RWPE2 (cell line): Measurements from ENCODE around the gene CD2AP.
"Not testable (repeated sequence)": the region's sequence is repeated elsewhere in the genome, so short reads cannot be mapped to it uniquely, and the experiment has no call there.

Experiments
- ATAC-seq: fragments of 200-7000 bp; cut with Tn5 transposase; 3 replicates; pipeline ENCODE4 v1.9.1; 2021; ENCODE audit warnings: low read depth
- DNase-seq: peaks from one replicate; pipeline ENCODE4 v3.0.0-alpha.2; 2020; ENCODE audit warnings: low spot score
- H3K27ac ChIP-seq: fragments of 450-650 bp; 2 replicates; pipeline ENCODE4 v1.5.1; 2017; ENCODE audit warnings: mild to moderate bottlenecking; ENCODE audit not compliant: poor library complexity, severe bottlenecking
- H3K27me3 ChIP-seq: fragments of 250-450 bp; sonication (Bioruptor Pico); 2 replicates; pipeline ENCODE4 v1.5.1; 2021; ENCODE audit warnings: mild to moderate bottlenecking, moderate library complexity; ENCODE audit not compliant: insufficient read depth, poor library complexity, severe bottlenecking
- H3K36me3 ChIP-seq: fragments of 250-450 bp; sonication (Bioruptor Pico); 2 replicates; pipeline ENCODE4 v1.5.1; 2020; ENCODE audit warnings: low read depth, mild to moderate bottlenecking, moderate library complexity
- H3K4me1 ChIP-seq: fragments of 250-450 bp; sonication (Bioruptor Pico); 2 replicates; pipeline ENCODE4 v1.5.1; 2021; ENCODE audit warnings: mild to moderate bottlenecking, moderate library complexity; ENCODE audit not compliant: insufficient read depth, poor library complexity, severe bottlenecking
- H3K4me3 ChIP-seq: fragments of 250-450 bp; sonication (Bioruptor Pico); 2 replicates; pipeline ENCODE4 v1.5.1; 2021; ENCODE audit warnings: mild to moderate bottlenecking, moderate library complexity; ENCODE audit not compliant: severe bottlenecking
- H3K9me3 ChIP-seq: fragments of 250-450 bp; sonication (Bioruptor Pico); 2 replicates; pipeline ENCODE4 v1.5.1; 2021; ENCODE audit warnings: mild to moderate bottlenecking, moderate library complexity; ENCODE audit not compliant: severe bottlenecking
- TF ChIP-seq, protein P1 (sequence below): fragments of 450-650 bp; IDR thresholded peaks from one replicate; pipeline ENCODE4 v1.5.1; 2017; ENCODE audit warnings: mild to moderate bottlenecking, moderate library complexity; ENCODE audit not compliant: poor library complexity, severe bottlenecking

The CD2AP gene

DNA sequence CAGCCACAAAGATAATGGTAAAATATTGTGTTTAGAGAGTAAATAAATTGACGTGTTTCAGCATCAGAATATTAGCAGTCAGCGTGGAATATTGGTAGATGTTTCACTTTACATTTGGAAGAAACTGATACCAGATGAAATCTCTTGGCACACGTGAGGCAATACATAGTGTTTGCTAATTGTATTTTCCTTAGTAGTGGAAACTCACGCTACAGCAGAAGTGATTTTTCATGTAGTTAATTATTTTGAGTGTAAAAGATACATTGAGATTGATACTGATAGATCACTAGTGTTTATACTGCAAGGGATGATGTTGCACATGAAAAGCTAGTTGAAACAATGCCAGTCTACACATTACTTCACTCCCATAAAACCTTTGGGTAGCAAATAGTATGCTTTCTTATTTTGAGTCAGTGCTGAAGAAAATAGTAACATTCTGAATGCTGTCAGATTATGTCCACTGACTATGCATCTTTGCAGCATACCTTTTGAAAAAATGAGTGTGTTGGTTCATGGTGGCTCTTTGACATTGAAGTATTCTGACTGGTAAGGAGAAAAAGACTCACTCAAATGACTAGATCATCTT lies 59.3 kb downstream of the CD2AP start:
- no peaks in the 10 kb centered on the region for H3K9me3 ChIP-seq
- no peaks in the 10 kb centered on the region for H3K27me3 ChIP-seq
- ATAC-seq (no peak), DNase-seq (no peak)
- no peak overlapping the region for H3K4me3 ChIP-seq
- TF ChIP-seq, protein P1, sequence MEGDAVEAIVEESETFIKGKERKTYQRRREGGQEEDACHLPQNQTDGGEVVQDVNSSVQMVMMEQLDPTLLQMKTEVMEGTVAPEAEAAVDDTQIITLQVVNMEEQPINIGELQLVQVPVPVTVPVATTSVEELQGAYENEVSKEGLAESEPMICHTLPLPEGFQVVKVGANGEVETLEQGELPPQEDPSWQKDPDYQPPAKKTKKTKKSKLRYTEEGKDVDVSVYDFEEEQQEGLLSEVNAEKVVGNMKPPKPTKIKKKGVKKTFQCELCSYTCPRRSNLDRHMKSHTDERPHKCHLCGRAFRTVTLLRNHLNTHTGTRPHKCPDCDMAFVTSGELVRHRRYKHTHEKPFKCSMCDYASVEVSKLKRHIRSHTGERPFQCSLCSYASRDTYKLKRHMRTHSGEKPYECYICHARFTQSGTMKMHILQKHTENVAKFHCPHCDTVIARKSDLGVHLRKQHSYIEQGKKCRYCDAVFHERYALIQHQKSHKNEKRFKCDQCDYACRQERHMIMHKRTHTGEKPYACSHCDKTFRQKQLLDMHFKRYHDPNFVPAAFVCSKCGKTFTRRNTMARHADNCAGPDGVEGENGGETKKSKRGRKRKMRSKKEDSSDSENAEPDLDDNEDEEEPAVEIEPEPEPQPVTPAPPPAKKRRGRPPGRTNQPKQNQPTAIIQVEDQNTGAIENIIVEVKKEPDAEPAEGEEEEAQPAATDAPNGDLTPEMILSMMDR: no peak
- no peak overlapping the region for H3K27ac ChIP-seq
- H3K4me1 ChIP-seq: no peaks in the 10 kb centered on the region
- H3K36me3 ChIP-seq: peaks cover 27% of the 10 kb centered on the region

DNA sequence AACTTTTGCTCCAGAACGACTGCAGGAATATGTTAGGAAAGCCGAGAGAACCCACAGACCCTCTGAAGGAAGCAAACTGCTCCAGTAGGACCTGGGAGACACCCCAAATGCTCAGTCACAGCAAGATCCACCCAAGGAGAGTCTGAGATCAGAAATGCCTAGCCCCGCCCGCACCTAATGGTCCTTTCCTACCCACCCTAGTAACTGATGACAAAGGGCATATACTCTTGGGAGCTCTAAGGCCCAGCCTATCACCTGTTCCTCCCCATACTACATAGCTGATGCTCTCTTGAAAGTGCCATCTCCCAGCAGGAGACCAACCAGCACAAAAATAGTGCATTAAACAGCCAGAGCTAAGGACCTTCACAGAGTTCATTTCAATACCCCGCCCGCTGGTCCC lies 67.6 kb downstream of the CD2AP start:
- TF ChIP-seq, protein P1: no peak
- peaks cover 44% of the 10 kb centered on the region for H3K36me3 ChIP-seq
- no peaks in the 10 kb centered on the region for H3K27me3 ChIP-seq
- no peaks in the 10 kb centered on the region for H3K9me3 ChIP-seq
- H3K4me3 ChIP-seq: no peak overlapping the region
- ATAC-seq (no peak), DNase-seq (no peak)
- no peak overlapping the region for H3K27ac ChIP-seq
- H3K4me1 ChIP-seq: no peaks in the 10 kb centered on the region

DNA sequence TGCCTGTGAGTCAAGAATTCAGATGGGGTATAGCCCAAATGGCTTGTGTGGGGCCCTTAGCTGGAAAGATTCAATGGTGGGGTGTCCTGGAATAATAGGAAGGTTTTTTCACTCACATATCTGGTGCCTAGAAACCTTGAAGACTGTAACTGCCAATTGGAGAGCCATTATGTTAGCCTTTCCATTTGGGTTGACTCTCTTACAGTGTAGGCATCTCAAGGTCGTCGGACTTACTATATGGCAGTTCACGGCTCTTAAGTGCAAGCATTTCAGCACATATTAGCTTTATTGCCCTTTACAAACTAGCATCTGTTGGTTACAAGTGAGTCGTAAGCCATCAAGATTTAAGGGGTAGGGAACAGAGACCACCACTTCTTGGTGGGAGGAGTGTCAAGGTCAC lies 74.1 kb downstream of the CD2AP start:
- no peak for ATAC-seq
- peaks cover 26% of the 10 kb centered on the region for H3K36me3 ChIP-seq

DNA sequence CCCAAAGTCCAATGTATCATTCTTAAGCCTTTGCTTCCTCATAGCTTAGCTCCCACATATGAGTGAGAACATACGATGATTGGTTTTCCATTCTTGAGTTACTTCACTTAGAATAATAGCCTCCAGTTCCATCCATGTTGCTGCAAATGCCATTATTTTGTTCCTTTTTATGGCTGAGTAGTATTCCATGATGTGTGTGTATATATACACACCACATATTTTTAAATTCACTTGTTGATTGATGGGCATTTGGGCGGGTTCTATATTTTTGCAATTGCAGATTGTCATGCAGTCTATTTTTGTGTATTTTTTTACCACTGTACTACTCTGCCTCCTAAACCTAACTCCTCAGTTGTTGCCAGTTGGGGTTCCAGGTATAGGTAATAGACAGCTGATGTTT lies 74.7 kb downstream of the CD2AP start:
- no peaks in the 10 kb centered on the region for H3K27me3 ChIP-seq
- H3K4me1 ChIP-seq: no peaks in the 10 kb centered on the region
- H3K36me3 ChIP-seq: peaks cover 20% of the 10 kb centered on the region
- TF ChIP-seq, protein P1: no peak
- ATAC-seq: no peak
- no peak overlapping the region for H3K27ac ChIP-seq
- H3K4me3 ChIP-seq: no peak overlapping the region
- H3K9me3 ChIP-seq: no peaks in the 10 kb centered on the region
- DNase-seq: no peak

More for the DNA sequence above, 74.1 kb downstream of the CD2AP start:
- Histone ChIP-seq H3K4me3 (no peak overlapping the region), H3K9me3 (no peaks in the 10 kb centered on the region), H3K27ac (no peak overlapping the region), H3K4me1 (no peaks in the 10 kb centered on the region), H3K27me3 (no peaks in the 10 kb centered on the region)
- no peak for DNase-seq
- TF ChIP-seq, protein P1: no peak

DNA sequence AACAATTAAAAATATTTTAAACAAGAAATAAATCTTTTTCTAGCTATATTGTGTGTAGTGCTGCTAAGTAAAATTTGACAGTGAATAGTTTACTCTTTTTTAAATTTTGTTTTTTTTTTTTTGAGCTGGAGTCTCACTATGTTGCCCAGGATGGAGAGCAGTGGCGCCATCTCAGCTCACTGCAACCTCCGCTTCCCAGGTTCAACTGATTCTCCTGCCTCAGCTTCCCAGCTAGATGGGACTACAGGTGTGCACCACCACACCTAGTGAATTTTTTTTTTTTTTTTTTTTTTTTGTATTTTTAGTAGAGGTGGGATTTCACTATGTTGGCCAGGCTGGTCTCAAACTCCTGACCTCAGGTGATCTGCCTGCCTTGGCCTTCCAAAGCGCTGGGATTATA lies 75.7 kb downstream of the CD2AP start:
- H3K27ac ChIP-seq, DNase-seq, H3K4me3 ChIP-seq, H3K4me1 ChIP-seq, H3K9me3 ChIP-seq, ATAC-seq, H3K27me3 ChIP-seq: not testable (repeated sequence)
- peaks cover 14% of the 10 kb centered on the region for H3K36me3 ChIP-seq

DNA sequence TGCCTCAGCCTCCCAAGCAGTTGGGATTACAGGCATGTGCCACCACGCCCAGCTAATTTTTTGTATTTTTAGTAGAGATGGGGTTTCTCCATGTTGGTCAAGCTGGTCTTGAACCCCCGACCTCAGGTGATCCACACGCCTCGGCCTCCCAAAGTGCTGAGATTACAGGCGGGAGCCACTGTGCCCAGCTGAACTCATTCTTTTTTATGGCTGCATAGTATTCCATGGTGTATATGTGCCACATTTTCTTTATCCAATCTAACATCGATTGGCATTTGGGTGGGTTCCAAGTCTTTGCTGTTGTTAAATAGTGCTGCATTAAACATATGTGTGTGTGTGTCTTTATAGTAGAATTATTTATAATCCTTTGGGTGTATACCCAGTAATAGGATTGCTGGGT lies 78.9 kb downstream of the CD2AP start:
- H3K27ac ChIP-seq, DNase-seq, H3K4me1 ChIP-seq, ATAC-seq, H3K27me3 ChIP-seq, H3K4me3 ChIP-seq, H3K9me3 ChIP-seq: not testable (repeated sequence)
- H3K36me3 ChIP-seq: peaks cover 27% of the 10 kb centered on the region
